ENCODE measurements around the gene PSMF1.

PSMF1 gene

DNA sequence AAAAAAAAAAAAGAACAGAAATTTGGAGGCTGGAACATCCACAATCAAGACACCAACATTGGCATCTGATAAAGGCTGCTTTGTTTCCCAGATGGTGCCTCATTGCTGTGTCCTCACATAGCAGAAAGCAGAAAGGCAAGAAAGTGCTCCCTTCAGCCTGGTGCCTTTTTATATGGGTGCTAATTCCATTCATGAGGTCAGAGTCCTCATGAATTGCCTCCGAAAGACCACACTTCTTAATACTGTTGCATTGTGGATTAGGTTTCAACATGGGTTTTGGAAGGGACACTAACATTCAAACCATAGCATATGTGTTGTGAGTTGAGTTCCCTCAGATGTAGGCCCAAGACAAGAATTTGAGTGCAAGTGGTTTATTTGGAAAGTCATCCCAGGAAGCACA lies 76.8 kb downstream of the PSMF1 start:
- DNase-seq = no peak

DNA sequence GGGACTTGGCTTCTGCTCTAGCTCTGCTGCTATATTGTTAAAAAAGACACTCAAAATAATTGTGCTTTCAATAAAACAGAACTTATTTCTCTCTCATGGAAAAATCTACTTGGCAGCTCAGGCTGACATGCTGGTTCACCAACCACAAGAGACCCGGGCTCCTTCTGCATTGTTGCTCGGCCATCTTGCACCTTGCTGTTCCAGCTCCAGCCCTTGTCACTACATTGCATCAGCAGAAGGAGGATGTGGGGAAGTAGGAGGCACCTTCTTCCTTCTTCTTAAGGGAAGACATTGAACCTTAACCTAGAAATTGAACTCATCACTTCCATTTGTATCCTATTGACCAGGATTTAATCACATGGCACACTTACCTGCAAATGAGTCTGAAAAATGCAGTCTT lies 78.2 kb downstream of the PSMF1 start:
- DNase-seq = no peak

GRCh38 chr20:1197801-1198200 lies 79.4 kb downstream of the PSMF1 start:
- DNase-seq = no peak

GRCh38 chr20:1198751-1199150 lies 80.3 kb downstream of the PSMF1 start:
- no peak for DNase-seq

DNA sequence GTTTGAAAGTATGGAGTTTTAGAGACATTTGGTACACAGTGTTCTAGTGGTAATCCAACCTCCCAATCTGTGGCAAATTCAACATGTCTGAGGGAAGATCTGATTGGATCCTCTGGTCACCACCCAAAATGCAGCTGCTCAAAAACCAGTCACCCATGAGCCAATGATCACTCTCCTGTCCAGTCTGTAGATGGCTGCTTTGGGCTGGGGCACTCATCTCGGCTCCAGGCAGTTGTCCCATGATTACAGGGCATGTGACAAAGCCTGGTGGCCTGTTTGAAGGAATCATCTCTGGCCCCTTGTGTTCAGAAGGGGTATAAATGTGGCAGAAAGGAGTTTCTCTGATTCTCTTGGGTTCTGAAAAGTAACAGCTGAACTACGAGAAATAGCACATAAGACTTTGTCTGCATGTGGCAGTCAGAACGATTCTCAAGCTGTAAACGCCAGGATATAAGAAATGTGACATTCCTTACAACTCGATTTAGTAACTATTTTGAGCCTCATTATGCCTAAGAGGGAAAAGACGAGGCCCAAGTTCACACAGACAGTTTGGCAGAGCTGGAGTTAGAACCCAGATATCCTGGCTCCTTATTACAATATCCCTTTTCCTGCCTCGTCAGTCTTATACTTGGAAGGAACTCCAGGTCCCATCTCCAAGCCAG lies 80.9 kb downstream of the PSMF1 start:
- no peak for DNase-seq

DNA sequence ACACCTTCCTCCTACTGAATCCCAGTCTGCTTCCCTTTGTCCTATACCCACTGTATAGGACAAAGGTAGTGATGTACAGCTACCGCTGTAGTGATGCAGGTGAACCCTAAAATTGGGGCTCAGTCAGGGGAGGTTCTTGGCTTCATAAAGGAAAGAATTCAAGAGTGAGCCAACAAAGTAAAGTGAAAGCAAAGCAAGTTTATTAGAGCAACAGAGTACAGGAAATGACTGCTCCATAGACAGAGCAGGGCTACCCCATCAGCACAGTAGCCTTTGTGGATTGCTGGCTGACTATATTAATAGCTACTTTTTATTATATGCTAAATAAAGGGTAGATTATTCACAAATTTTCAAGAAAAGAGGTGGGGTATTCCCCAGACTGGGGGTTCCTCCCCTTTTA lies 81.6 kb downstream of the PSMF1 start:
- no peak for DNase-seq

DNA sequence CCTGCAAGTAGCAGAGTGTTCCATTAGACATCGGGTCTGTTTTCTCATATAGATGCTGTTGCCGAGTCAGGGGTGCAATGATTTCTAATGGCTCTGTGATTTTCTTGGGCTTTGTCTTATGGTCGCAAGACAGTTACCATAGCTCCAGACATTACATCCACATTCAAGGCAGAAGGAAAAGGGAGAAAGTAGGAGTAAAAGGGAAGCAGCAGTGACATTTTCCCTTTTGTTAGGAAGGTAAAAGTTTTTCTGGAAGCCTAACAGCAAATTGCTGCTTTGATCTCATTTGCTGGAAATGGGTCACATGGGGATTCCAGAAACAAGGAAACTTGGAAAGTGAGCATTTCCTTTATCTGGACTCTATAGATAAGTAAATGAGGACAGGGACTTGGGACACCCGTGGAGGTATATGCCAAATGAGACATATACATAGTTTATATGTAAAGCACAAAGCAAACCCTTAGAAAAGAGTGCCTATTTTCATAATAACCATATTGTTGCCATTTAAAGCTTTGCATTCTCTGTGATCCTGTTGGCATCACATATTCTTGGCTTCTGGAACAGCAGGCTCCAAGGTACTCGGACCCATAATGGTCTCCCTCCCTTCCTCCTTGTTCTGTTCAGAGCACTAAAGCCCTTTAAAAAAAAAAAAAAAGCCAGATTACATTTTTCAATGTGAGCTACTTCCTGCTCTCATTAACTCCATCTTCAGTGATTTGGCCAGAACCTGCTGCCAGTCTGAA lies 84.5 kb downstream of the PSMF1 start, which contains the start of gene C20orf202:
Gene C20orf202 (plus strand): TSS at position 693 of the 743 bp plus-strand sequence. CDS start 132 bp downstream, outside the sequence.
- DNase-seq = no peak

DNA sequence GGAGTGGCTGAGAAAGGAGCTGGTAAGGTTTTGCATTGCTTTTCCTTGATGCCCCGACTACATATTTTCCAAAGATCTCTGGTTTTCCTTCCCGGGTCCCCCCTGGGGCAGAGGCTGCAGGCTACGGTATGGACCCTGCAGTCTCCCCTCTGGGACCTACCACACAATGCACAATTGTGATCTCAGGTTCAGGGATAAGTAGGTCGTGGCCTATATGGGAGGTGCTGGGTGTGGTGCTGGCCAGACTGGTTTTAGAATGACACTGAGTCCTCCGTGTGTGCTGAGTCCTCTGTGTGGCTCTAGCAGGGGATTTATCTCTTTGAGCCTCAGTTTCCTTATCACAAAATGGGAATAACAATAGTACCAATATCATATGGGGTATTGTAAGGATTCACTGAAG lies 85.2 kb downstream of the PSMF1 start:
- DNase-seq = no peak

- no peak for DNase-seq
Observed at GRCh38 chr20:1204113-1204512, 85.7 kb downstream of the PSMF1 start.

DNA sequence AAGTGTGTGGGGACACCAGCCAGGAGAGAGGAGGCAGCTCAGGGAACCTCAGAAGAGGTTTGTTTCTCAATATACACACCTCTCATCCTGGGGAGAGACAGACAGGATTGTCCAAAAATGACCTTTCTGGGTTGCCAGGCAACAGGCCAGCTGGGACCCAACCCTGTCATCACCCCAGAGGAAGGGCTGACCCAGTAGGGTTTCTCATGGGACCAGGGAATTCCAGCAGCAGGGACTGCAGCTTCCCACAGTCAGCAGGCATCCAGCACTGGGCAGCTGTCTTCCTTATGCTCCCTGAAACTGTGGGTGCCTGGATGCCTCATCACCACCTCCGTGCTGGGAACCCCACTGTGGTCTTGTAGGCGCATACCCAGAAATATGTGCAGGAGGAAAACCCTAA lies 86.2 kb downstream of the PSMF1 start:
- no peak for DNase-seq

- DNase-seq = no peak
Observed at GRCh38 chr20:1205802-1206201, 87.4 kb downstream of the PSMF1 start.

DNA sequence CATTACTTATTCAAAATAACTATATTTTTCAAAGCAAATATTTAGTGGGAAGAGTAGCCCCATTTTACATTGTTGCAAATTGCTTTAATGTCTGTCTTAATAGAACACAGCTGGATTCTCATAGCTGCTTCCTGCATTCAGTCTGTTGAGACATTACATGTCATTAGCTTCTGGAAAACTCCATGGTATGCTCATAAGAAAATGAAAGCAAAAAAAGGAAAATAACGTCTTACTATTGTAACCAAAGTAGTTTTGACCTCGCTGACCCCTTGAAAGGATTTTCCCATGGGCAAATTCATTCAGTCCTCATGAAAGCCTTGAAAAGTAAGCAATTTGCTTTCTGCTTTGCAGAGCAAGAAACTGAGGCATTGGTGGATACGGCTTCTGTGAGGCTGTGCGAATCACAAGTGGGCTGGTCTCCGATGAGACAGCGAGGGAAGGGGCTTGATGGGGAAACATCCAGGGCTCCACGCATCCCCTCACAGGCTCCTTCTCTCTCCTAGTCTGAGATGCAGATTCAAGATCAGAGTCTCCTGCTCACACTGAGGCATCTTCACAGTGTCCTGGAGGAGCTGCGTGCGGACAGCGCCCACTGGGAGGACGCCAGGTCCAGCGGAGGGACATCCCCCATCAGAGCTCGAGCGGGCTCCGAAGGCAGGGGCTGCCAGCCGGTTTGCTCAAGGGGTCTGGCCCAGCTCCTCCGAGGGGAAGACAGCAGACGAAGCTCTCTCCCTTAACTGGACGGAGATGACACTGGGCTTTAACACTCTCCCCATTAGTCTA lies 88.2 kb downstream of the PSMF1 start:
- DNase-seq = no peak

GRCh38 chr20:1207293-1207878 lies 89.0 kb downstream of the PSMF1 start:
- DNase-seq = no peak

DNA sequence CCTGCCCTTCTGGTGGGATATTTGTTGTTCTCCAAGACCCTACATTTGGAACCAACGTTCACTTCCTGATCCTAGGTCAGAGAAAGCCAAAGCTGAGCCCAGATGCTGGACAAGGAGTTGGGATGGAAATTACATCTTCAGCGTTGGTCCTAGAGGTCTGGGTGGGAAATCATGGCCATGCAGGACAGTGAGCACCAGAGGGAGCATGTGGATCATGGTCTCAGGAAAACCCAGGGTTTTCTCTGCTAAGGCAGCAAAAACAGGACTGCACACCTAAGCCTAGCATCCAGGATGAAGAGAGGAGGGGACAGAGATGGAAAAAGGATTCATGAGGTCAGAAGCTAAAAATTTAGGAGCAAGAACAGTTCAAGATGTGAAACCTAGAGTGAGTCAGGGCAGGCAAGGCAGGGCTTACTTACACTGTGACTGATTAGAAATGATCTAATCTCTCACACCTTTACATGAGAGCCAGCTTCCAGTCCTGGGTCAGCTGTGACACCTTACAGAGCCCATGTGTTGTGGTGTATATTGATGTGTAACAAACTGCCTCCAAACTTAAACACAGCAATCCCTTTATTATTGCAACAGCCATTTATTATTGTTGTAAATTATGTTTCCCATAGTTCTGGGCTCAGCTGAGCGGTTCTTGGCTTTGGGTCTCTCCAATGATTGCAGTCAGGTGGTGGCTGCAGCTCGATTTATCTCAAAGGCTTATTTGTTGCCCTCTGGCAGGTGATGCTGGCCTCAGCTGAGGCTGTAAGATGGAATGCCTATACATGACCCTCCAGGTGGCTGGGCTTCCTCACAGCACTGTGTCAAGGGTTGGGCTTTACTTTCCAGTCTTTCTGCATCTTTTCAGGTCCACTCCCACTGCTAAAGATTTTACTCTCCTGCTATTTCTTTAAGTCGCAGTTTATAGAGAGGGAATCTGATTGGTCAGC lies 91.3 kb downstream of the PSMF1 start:
- DNase-seq = peak; percentile 21

DNA sequence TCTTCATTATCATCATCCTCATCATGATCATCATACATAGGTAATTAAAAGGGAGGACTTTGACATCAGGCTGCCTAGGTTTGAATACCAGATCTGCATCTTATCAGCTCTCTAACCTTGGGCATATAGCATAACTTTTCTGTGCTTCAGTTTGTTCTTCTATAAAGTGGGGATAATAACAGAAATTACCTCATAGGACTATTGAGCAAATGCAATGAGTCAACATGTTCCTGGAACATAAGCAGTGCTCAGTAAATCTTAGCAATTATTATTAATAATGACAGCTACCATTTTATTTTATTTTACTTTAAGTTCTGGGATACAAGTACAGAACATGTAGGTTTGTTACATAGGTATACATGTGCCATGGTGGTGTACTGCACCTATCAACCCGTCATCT lies 92.1 kb downstream of the PSMF1 start:
- DNase-seq = no peak

DNA sequence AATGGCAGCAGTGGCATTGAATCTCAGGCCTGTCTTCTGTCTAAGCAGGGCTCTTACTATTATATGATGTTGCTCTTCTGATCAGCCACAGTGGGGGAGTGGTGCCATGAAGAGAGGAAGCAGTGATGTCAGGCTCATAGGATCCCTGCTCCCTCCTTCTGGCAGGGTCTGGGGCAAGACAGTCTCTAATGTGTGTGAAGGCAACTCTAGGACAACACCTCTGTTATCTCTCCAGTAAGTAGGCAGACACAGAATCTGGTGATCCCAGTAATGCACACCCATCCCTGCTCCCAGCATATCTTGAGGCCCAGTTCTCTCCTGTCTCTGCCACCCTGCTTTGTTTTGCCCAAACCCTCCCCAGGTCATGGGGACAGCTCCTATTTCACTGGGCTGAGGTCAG lies 93.6 kb downstream of the PSMF1 start:
- no peak for DNase-seq

DNA sequence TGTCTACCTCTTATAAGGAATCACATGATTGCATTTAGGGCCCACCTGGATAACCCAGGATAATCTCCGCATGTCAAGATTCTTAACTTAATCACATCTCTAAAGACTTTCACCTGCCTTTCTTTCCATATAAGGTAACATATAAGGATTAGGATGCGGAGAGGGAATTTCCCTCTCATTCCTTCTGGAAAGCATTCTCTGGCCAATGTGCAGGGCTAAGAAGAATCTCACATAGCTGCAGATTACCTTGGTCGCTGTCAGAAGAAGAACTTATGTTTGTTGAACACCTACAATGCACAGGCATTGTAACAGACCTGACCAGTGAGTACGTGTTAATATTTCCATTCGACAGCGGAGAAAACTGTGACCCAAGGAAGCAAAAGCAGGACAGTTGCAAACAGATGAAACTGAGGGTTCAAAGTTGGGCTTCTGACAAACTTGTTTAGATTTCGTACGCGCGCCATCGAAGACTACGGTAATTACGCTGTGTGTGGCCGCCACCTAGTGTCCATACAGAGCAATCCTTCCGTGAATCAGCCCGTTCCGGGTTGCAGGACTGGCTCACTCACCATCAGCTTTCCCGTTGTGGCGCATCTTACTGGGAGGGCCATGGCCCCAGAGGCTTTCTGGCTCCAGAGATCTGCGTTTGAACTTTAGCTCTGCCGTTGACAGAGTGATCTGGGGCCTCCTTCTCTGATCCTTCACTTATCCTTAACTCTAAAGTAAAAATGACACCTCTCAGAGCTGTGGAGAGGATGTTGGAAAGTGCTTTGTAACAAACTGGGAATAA lies 94.4 kb downstream of the PSMF1 start:
- DNase-seq = peak; percentile 83

DNA sequence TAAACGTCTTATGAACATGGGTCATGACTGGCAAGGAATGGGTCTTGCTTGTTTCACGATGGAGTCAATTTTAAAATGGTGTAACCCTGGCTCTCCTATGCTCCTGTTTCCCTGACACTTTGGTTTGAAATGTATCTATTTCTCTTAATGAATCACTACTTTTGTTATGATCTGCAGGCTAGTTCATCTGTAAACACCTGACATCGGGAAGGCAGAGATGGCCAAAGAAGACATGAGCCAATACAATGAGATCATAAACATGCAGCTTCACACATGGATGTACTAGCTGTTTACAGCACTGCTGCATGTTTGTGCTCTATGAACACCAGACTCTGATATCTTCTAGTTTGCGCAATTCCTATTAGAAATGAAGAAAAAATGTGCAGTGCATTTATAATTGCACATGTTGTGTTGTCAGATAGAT lies 96.4 kb downstream of the PSMF1 start:
- no peak for DNase-seq

- peak; percentile 86 for DNase-seq
Observed at GRCh38 chr20:1215386-1216170, 97.2 kb downstream of the PSMF1 start.
